Activated T-cell treated with anti-CD3 and anti-CD28 coated beads, Interleukin-2, amount 50 U/mL, for 48 hours (primary cell): ENCODE measurements around the gene UBE2G2.

Source experiments
- DNase-seq, 2 experiments: peaks; one replicate each; pipeline ENCODE4 v3.0.0-alpha.2; 2020

UBE2G2 gene

GRCh38 chr21:44784810-44785209 lies 16.8 kb downstream of the UBE2G2 start:
- no peak for DNase-seq

- DNase-seq, result no peak
These were observed 18.5 kb downstream of the UBE2G2 start for GRCh38 chr21:44783020-44783696.

GRCh38 chr21:44780767-44781459 lies 20.7 kb downstream of the UBE2G2 start:
- no peak for DNase-seq

GRCh38 chr21:44780137-44780502 lies 21.5 kb downstream of the UBE2G2 start:
- no peak for DNase-seq

- no peak for DNase-seq
These were observed 22.0 kb downstream of the UBE2G2 start for GRCh38 chr21:44779417-44780136.

- no peak for DNase-seq
These were observed 22.6 kb downstream of the UBE2G2 start for GRCh38 chr21:44778983-44779382.

GRCh38 chr21:44778499-44778911 lies 23.1 kb downstream of the UBE2G2 start:
- no peak for DNase-seq

- DNase-seq, result no peak
These were observed 23.5 kb downstream of the UBE2G2 start for GRCh38 chr21:44778094-44778493.

GRCh38 chr21:44774972-44775371 lies 26.6 kb downstream of the UBE2G2 start:
- DNase-seq, result no peak

- DNase-seq, result no peak
These were observed 28.2 kb downstream of the UBE2G2 start for GRCh38 chr21:44773291-44773932.

- no peak for DNase-seq
These were observed 29.6 kb downstream of the UBE2G2 start for GRCh38 chr21:44771896-44772525.

GRCh38 chr21:44767834-44768831 lies 33.5 kb downstream of the UBE2G2 start:
- no peak for DNase-seq

- no peak for DNase-seq
These were observed 34.7 kb downstream of the UBE2G2 start for GRCh38 chr21:44766818-44767354.

GRCh38 chr21:44766014-44766817 lies 35.4 kb downstream of the UBE2G2 start:
- DNase-seq, result no peak

GRCh38 chr21:44765231-44766013 lies 36.2 kb downstream of the UBE2G2 start:
- DNase-seq, result peak; percentile 36 to 48

GRCh38 chr21:44764319-44765230 lies 37.0 kb downstream of the UBE2G2 start:
- DNase-seq, result no peak

- no peak for DNase-seq
These were observed 37.9 kb downstream of the UBE2G2 start for GRCh38 chr21:44763451-44764318.

- no peak for DNase-seq
These were observed 38.6 kb downstream of the UBE2G2 start for GRCh38 chr21:44763050-44763378.
